Mesenchymal stem cell (in vitro differentiated cells and primary cell): Measurements from ENCODE around the gene PRRC2A.

Experiments
- DNase-seq: peaks from one replicate; pipeline ENCODE4 v3.0.0-alpha.2; 2013
- H2AFZ ChIP-seq: one replicate; pipeline ENCODE4 v1.6.1; 2013; ENCODE audit warnings: low read depth, mild to moderate bottlenecking, control low read depth, inconsistent platforms, low read length, moderate library complexity
- H2AK5ac ChIP-seq: 2 replicates; pipeline ENCODE4 v1.6.1; 2013; ENCODE audit warnings: low read length, moderate library complexity, mild to moderate bottlenecking, inconsistent platforms; ENCODE audit not compliant: severe bottlenecking
- H2BK120ac ChIP-seq: one replicate; pipeline ENCODE4 v1.6.1; 2013; ENCODE audit warnings: low read depth, mild to moderate bottlenecking, inconsistent platforms, low read length, moderate library complexity
- H2BK12ac ChIP-seq, 2 experiments: one replicate each; pipeline ENCODE4 v1.6.1; 2013; ENCODE audit warnings: inconsistent platforms in 2 of 2, low read length in 2 of 2, mild to moderate bottlenecking in 2 of 2, moderate library complexity in 2 of 2, control low read depth in 1 of 2
- H2BK15ac ChIP-seq: one replicate; pipeline ENCODE4 v1.6.1; 2013; ENCODE audit warnings: mild to moderate bottlenecking, low read depth, inconsistent platforms; ENCODE audit not compliant: poor library complexity, severe bottlenecking
- H2BK5ac ChIP-seq: 2 replicates; pipeline ENCODE4 v1.6.1; 2013; ENCODE audit warnings: low read depth, mild to moderate bottlenecking, low read length, control low read depth, inconsistent platforms; ENCODE audit not compliant: poor library complexity, severe bottlenecking
- H3K14ac ChIP-seq, 2 experiments: one replicate each; pipeline ENCODE4 v1.6.1; 2013; ENCODE audit warnings: inconsistent platforms in 2 of 2, low read length in 2 of 2, control low read depth in 1 of 2, mild to moderate bottlenecking in 1 of 2, moderate library complexity in 1 of 2
- H3K18ac ChIP-seq, 2 experiments: one replicate each; pipeline ENCODE4 v1.6.1; 2013; ENCODE audit warnings: inconsistent platforms in 2 of 2, low read length in 2 of 2, control low read depth in 1 of 2, low read depth in 1 of 2, mild to moderate bottlenecking in 1 of 2
- H3K23ac ChIP-seq, 2 experiments: one replicate each; pipeline ENCODE4 v1.6.1; 2013; ENCODE audit warnings: inconsistent platforms in 2 of 2, low read length in 2 of 2, mild to moderate bottlenecking in 2 of 2, moderate library complexity in 2 of 2, control low read depth in 1 of 2
- H3K27ac ChIP-seq: 2 replicates; pipeline ENCODE4 v1.5.1; 2013; ENCODE audit warnings: mild to moderate bottlenecking, moderate library complexity, low read length, control low read depth, inconsistent platforms; ENCODE audit not compliant: poor library complexity, severe bottlenecking
- H3K27me3 ChIP-seq, 2 experiments: 2 replicates each; pipeline versions ENCODE4 v1.6.1 to v1.7.0; 2013; ENCODE audit warnings: low read length in 2 of 2, mild to moderate bottlenecking in 2 of 2, moderate library complexity in 2 of 2, control low read depth in 1 of 2, inconsistent platforms in 1 of 2; ENCODE audit not compliant: control insufficient read depth in 1 of 2, insufficient read depth in 1 of 2
- H3K36me3 ChIP-seq, 2 experiments: 2 replicates each; pipeline versions ENCODE4 v1.6.1 to v1.7.0; 2013; ENCODE audit warnings: low read length in 2 of 2, control low read depth in 1 of 2, inconsistent platforms in 1 of 2, low read depth in 1 of 2, mild to moderate bottlenecking in 1 of 2; ENCODE audit not compliant: insufficient read depth in 2 of 2, control insufficient read depth in 1 of 2
- H3K4ac ChIP-seq, 2 experiments: one replicate each; pipeline ENCODE4 v1.6.1; 2013; ENCODE audit warnings: inconsistent platforms in 2 of 2, low read length in 2 of 2, mild to moderate bottlenecking in 2 of 2, moderate library complexity in 2 of 2, control low read depth in 1 of 2, low read depth in 1 of 2
- H3K4me1 ChIP-seq: 2 replicates; pipeline ENCODE4 v1.6.1; 2013; ENCODE audit warnings: low read depth, low read length, control low read depth; ENCODE audit not compliant: control insufficient read depth, insufficient read depth
- H3K4me2 ChIP-seq: 2 replicates; pipeline ENCODE4 v1.6.1; 2013; ENCODE audit warnings: low read length, mild to moderate bottlenecking, inconsistent platforms; ENCODE audit not compliant: poor library complexity, severe bottlenecking
- H3K4me3 ChIP-seq, 2 experiments: 2 replicates each; pipeline versions ENCODE4 v1.5.1 to v1.7.0; 2013; ENCODE audit warnings: low read length in 2 of 2, mild to moderate bottlenecking in 2 of 2, control low read depth in 1 of 2, low read depth in 1 of 2; ENCODE audit not compliant: insufficient read depth in 1 of 2
- H3K79me1 ChIP-seq: replicated peaks from 2 replicates; pipeline ENCODE4 v1.6.1; 2013; ENCODE audit warnings: mild to moderate bottlenecking, control low read depth, low read length, inconsistent platforms; ENCODE audit not compliant: poor library complexity, severe bottlenecking
- H3K9ac ChIP-seq: 2 replicates; pipeline ENCODE4 v1.7.0; 2013; ENCODE audit warnings: mild to moderate bottlenecking, low read length, moderate library complexity
- H3K9me3 ChIP-seq: 2 replicates; pipeline ENCODE4 v1.7.0; 2013; ENCODE audit warnings: mild to moderate bottlenecking, low read length; ENCODE audit not compliant: control insufficient read depth
- H4K8ac ChIP-seq: one replicate; pipeline ENCODE4 v1.6.1; 2013; ENCODE audit warnings: inconsistent platforms, mild to moderate bottlenecking, low read length, moderate library complexity
- H4K91ac ChIP-seq: one replicate; pipeline ENCODE4 v1.6.1; 2013; ENCODE audit warnings: mild to moderate bottlenecking, low read length, inconsistent platforms
- WGBS: methylation state at CpG from one replicate; pipeline ENCODE4 v1.1.7; 2013; ENCODE audit warnings: mixed read lengths; 5-methylcytosine and 5-hydroxymethylcytosine counted together

PRRC2A gene

GRCh38 chr6:31574106-31575061, 46.1 kb upstream of the PRRC2A start:
- no peak overlapping the region for H3K4me3 ChIP-seq
- no peak overlapping the region for H2BK5ac ChIP-seq
- peaks cover 0 to 10% of the 10 kb centered on the region in 2 experiments for H3K27me3 ChIP-seq
- H3K18ac ChIP-seq: no peak overlapping the region
- H4K8ac ChIP-seq: no peak overlapping the region
- H4K91ac ChIP-seq: no peak overlapping the region
- no peak overlapping the region for H3K27ac ChIP-seq
- no peak overlapping the region for H2BK12ac ChIP-seq
- H2AK5ac ChIP-seq: no peak overlapping the region
- no peak overlapping the region for H2BK120ac ChIP-seq
- H3K79me1 ChIP-seq: no peaks in the 10 kb centered on the region
- no peak overlapping the region for H3K4ac ChIP-seq
- no peaks in the 10 kb centered on the region for H3K9me3 ChIP-seq
- no peak overlapping the region for H3K14ac ChIP-seq
- no peak overlapping the region for H3K23ac ChIP-seq
- H2BK15ac ChIP-seq: no peak overlapping the region
- peaks cover 5% of the 10 kb centered on the region for H3K4me1 ChIP-seq
- H3K4me2 ChIP-seq: no peak overlapping the region
- no peak for DNase-seq
- H3K36me3 ChIP-seq: no peaks in the 10 kb centered on the region
- WGBS: 91% methylated on average over 14 of the region's 14 CpGs
- no peak overlapping the region for H3K9ac ChIP-seq
- no peak overlapping the region for H2AFZ ChIP-seq

GRCh38 chr6:31575335-31575901, 45.1 kb upstream of the PRRC2A start, which contains the start of gene TNF:
TSS of gene TNF (plus strand) at chr6:31575565. CDS start at chr6:31575742, 177 bp downstream.
- no peak within 1 kb of the TSS for H3K4ac ChIP-seq
- H2BK5ac ChIP-seq: no peak within 1 kb of the TSS
- H3K36me3 ChIP-seq: no peaks in the 10 kb centered on the region
- no peak within 1 kb of the TSS for H3K4me2 ChIP-seq
- H3K4me3 ChIP-seq: peak within 1 kb of the TSS in 1 of 2 experiments; percentile 71
- H2BK120ac ChIP-seq: no peak within 1 kb of the TSS
- H3K14ac ChIP-seq: no peak within 1 kb of the TSS
- no peak within 1 kb of the TSS for H3K23ac ChIP-seq
- no peak within 1 kb of the TSS for H2AFZ ChIP-seq
- no peak within 1 kb of the TSS for H3K27ac ChIP-seq
- peak within 1 kb of the TSS; percentile 61 for H3K9ac ChIP-seq
- peak within 1 kb of the TSS; percentile 11 for H4K91ac ChIP-seq
- no peak within 1 kb of the TSS for H2BK12ac ChIP-seq
- H3K4me1 ChIP-seq: peaks cover 5% of the 10 kb centered on the region
- WGBS: 94% methylated on average over 17 of the region's 19 CpGs
- no peak within 1 kb of the TSS for H2BK15ac ChIP-seq
- no peak within 1 kb of the TSS for H3K18ac ChIP-seq
- no peak within 1 kb of the TSS for H4K8ac ChIP-seq
- DNase-seq: no peak
- no peaks in the 10 kb centered on the region for H3K79me1 ChIP-seq
- H2AK5ac ChIP-seq: no peak within 1 kb of the TSS
- H3K27me3 ChIP-seq: peaks cover 0 to 10% of the 10 kb centered on the region in 2 experiments
- no peaks in the 10 kb centered on the region for H3K9me3 ChIP-seq

GRCh38 chr6:31575952-31576685, 44.4 kb upstream of the PRRC2A start:
- H3K4me1 ChIP-seq: peaks cover 9% of the 10 kb centered on the region
- H3K9me3 ChIP-seq: no peaks in the 10 kb centered on the region
- DNase-seq: no peak
- H3K4ac ChIP-seq: no peak overlapping the region
- H3K23ac ChIP-seq: no peak overlapping the region
- no peak overlapping the region for H3K4me2 ChIP-seq
- H3K9ac ChIP-seq: peak overlapping the region; percentile 61
- H2AFZ ChIP-seq: no peak overlapping the region
- no peak overlapping the region for H2AK5ac ChIP-seq
- H3K18ac ChIP-seq: no peak overlapping the region
- H2BK120ac ChIP-seq: no peak overlapping the region
- no peaks in the 10 kb centered on the region for H3K36me3 ChIP-seq
- H2BK15ac ChIP-seq: no peak overlapping the region
- H2BK5ac ChIP-seq: no peak overlapping the region
- H3K27ac ChIP-seq: no peak overlapping the region
- 88% methylated on average over 7 of the region's 8 CpGs for WGBS
- H3K79me1 ChIP-seq: peaks cover 2% of the 10 kb centered on the region
- no peak overlapping the region for H3K14ac ChIP-seq
- H3K4me3 ChIP-seq: peak overlapping the region in 1 of 2 experiments; percentile 71
- no peak overlapping the region for H2BK12ac ChIP-seq
- no peak overlapping the region for H4K8ac ChIP-seq
- no peak overlapping the region for H4K91ac ChIP-seq
- H3K27me3 ChIP-seq: peaks cover 0 to 10% of the 10 kb centered on the region in 2 experiments
